GM23248 (cell line): ENCODE data around the gene ZBED2. TPM values are rescaled to one million over a fixed set of nuclear protein-coding genes. Genes with fewer than 3 reads are reported as not detected.

Experiments used
- DNase-seq: peaks from one replicate; pipeline ENCODE4 v3.0.0-alpha.2; 2015
- H2AFZ ChIP-seq: fragments of 200-600 bp; sonication (generic); 2 replicates; pipeline ENCODE4 v1.6.1; 2016; ENCODE audit warnings: antibody characterized with exemption
- H3F3A ChIP-seq: fragments of 200-600 bp; sonication (generic); 2 replicates; pipeline ENCODE4 v1.6.1; 2016; ENCODE audit warnings: mild to moderate bottlenecking, antibody characterized with exemption, mixed run types; ENCODE audit not compliant: insufficient read depth
- H3K27ac ChIP-seq: fragments of 200-600 bp; sonication (generic); 2 replicates; pipeline ENCODE4 v1.5.1; 2016; ENCODE audit warnings: mild to moderate bottlenecking
- H3K27me3 ChIP-seq: fragments of 200-600 bp; sonication (generic); replicated peaks from 2 replicates; pipeline ENCODE4 v1.6.1; 2016; ENCODE audit warnings: mild to moderate bottlenecking; ENCODE audit not compliant: insufficient read depth
- H3K36me3 ChIP-seq: fragments of 200-600 bp; sonication (generic); 2 replicates; pipeline ENCODE4 v1.6.1; 2016; ENCODE audit warnings: low read depth, mild to moderate bottlenecking
- H3K4me1 ChIP-seq: fragments of 200-600 bp; sonication (generic); 2 replicates; pipeline ENCODE4 v1.6.1; 2016; ENCODE audit warnings: mild to moderate bottlenecking; ENCODE audit not compliant: insufficient read depth
- H3K4me2 ChIP-seq: fragments of 200-600 bp; sonication (generic); one replicate; pipeline ENCODE4 v1.6.1; 2016; ENCODE audit warnings: mild to moderate bottlenecking; ENCODE audit not compliant: unreplicated experiment
- H3K4me3 ChIP-seq: fragments of 200-600 bp; sonication (generic); 2 replicates; pipeline ENCODE4 v1.5.1; 2016; ENCODE audit warnings: mild to moderate bottlenecking
- H3K79me2 ChIP-seq: fragments of 200-600 bp; sonication (generic); 2 replicates; pipeline ENCODE4 v1.6.1; 2016; ENCODE audit warnings: mild to moderate bottlenecking; ENCODE audit not compliant: insufficient read depth
- H3K9ac ChIP-seq: fragments of 200-600 bp; sonication (generic); 2 replicates; pipeline ENCODE4 v1.6.1; 2016; ENCODE audit warnings: mild to moderate bottlenecking
- H3K9me2 ChIP-seq: fragments of 200-600 bp; sonication (generic); 2 replicates; pipeline ENCODE4 v1.6.1; 2016; ENCODE audit warnings: mixed run types, mild to moderate bottlenecking, moderate library complexity; ENCODE audit not compliant: insufficient read depth
- H3K9me3 ChIP-seq: fragments of 200-600 bp; sonication (generic); one replicate; pipeline ENCODE4 v1.6.1; 2017; ENCODE audit warnings: low read depth
- H4K20me1 ChIP-seq: fragments of 200-600 bp; sonication (generic); 2 replicates; pipeline ENCODE4 v1.6.0; 2016; ENCODE audit not compliant: insufficient read depth
- EZH2 ChIP-seq: fragments of 200-600 bp; sonication (generic); IDR thresholded peaks from 2 replicates; pipeline ENCODE4 v1.6.1; 2018; ENCODE audit warnings: antibody characterized with exemption, mild to moderate bottlenecking; ENCODE audit not compliant: insufficient read depth, poor library complexity, severe bottlenecking
- EZH2phosphoT487 ChIP-seq: fragments of 200-600 bp; sonication (generic); IDR thresholded peaks from 2 replicates; pipeline ENCODE4 v1.6.1; 2018; ENCODE audit warnings: antibody characterized with exemption, moderate library complexity, mild to moderate bottlenecking, low read depth; ENCODE audit not compliant: insufficient read depth
- WGBS, 2 experiments: methylation state at CpG; one replicate each; pipeline ENCODE4 v1.1.6; 2015 to 2017; ENCODE audit warnings: low lambda C conversion rate in 2 of 2, low coverage in 1 of 2; ENCODE audit errors: missing lambda C conversion rate in 2 of 2; 5-methylcytosine and 5-hydroxymethylcytosine counted together
- in situ Hi-C: fragments of 300-500 bp; cut with MboI; formaldehyde crosslinking; loops from 2 replicates; pipeline ENCODE4 v1.15.0; 2020
- polyA plus RNA-seq: library from polyadenylated mRNA; unstranded; fragments of >200 nt; fragmentation: Nextera tagmentation; extraction: Ambion mirVana; gene quantifications from 2 replicates; pipeline ENCODE4 v1.2.1, GENCODE V29; 2016
- total RNA-seq: library from RNA; depleted of rRNA; stranded (reverse); fragments of >200 nt; shearing (Covaris generic); gene quantifications from 2 replicates; pipeline ENCODE4 v1.2.3, GENCODE V29; 2014

The ZBED2 gene
- total and polyA plus RNA-seq, 2 experiments from 2014 or later = not detected

- no peaks in the 10 kb centered on the region for H3K27me3 ChIP-seq
- no peaks in the 10 kb centered on the region for H3K9me3 ChIP-seq
- H3K27ac ChIP-seq = no peak overlapping the region
- WGBS, 2 experiments = 55 to 56% methylated on average over 3 of the region's 3 CpGs
- H3K9me2 ChIP-seq = no peaks in the 10 kb centered on the region
- no peak for DNase-seq
- H3K36me3 ChIP-seq = no peaks in the 10 kb centered on the region
- no peak overlapping the region for H3K9ac ChIP-seq
- H3F3A ChIP-seq = no peaks in the 10 kb centered on the region
- TF ChIP-seq EZH2phosphoT487 (no peak), EZH2 (no peak)
- H3K4me3 ChIP-seq = no peak overlapping the region
- H2AFZ ChIP-seq = no peak overlapping the region
- no peaks in the 10 kb centered on the region for H4K20me1 ChIP-seq
- in situ Hi-C loops = no loop called here
- H3K4me2 ChIP-seq = no peak overlapping the region
- H3K79me2 ChIP-seq = no peaks in the 10 kb centered on the region
- peaks cover 8% of the 10 kb centered on the region; the same call in 1 of the 2 replicates for H3K4me1 ChIP-seq
Measured at GRCh38 chr3:111607240-111607920, 12.2 kb upstream of the ZBED2 start.

GRCh38 chr3:111605493-111605892, 10.3 kb upstream of the ZBED2 start:
- no peak overlapping the region for H3K4me3 ChIP-seq
- H4K20me1 ChIP-seq = no peaks in the 10 kb centered on the region
- TF ChIP-seq EZH2 (no peak), EZH2phosphoT487 (no peak)
- in situ Hi-C loops = no loop called here
- H2AFZ ChIP-seq = no peak overlapping the region
- WGBS, 2 experiments = 22 to 32% methylated on average over 2 of the region's 2 CpGs
- H3K27ac ChIP-seq = no peak overlapping the region
- H3K9me2 ChIP-seq = no peaks in the 10 kb centered on the region
- no peak overlapping the region for H3K9ac ChIP-seq
- H3K36me3 ChIP-seq = no peaks in the 10 kb centered on the region
- no peaks in the 10 kb centered on the region for H3K27me3 ChIP-seq
- peaks cover 8% of the 10 kb centered on the region; the same call in 1 of the 2 replicates for H3K4me1 ChIP-seq
- no peaks in the 10 kb centered on the region for H3K79me2 ChIP-seq
- H3F3A ChIP-seq = no peaks in the 10 kb centered on the region
- DNase-seq = no peak
- no peaks in the 10 kb centered on the region for H3K9me3 ChIP-seq
- H3K4me2 ChIP-seq = no peak overlapping the region

- TF ChIP-seq EZH2phosphoT487 = no peak
- H4K20me1 ChIP-seq = no peaks in the 10 kb centered on the region
- H3K4me2 ChIP-seq = no peak overlapping the region
- DNase-seq = peak; percentile 24
- no peak overlapping the region for H3K4me3 ChIP-seq
- H3K9me2 ChIP-seq = no peaks in the 10 kb centered on the region
- H3K36me3 ChIP-seq = no peaks in the 10 kb centered on the region
- no peak overlapping the region for H3K9ac ChIP-seq
- peaks cover 8% of the 10 kb centered on the region; the same call in 1 of the 2 replicates for H3K4me1 ChIP-seq
- in situ Hi-C loops = no loop called here
- no peak overlapping the region for H3K27ac ChIP-seq
- H3F3A ChIP-seq = no peaks in the 10 kb centered on the region
- no peak overlapping the region for H2AFZ ChIP-seq
- H3K9me3 ChIP-seq = no peaks in the 10 kb centered on the region
- no peaks in the 10 kb centered on the region for H3K27me3 ChIP-seq
- H3K79me2 ChIP-seq = no peaks in the 10 kb centered on the region
Measured at GRCh38 chr3:111605018-111605417, 9.9 kb upstream of the ZBED2 start.

- no peak overlapping the region for H3K9ac ChIP-seq
- WGBS, 2 experiments = 40 to 43% methylated on average over 2 of the region's 2 CpGs
Measured at GRCh38 chr3:111604119-111604518, 9.0 kb upstream of the ZBED2 start.

More at GRCh38 chr3:111604119-111604518, 9.0 kb upstream of the ZBED2 start:
- no peaks in the 10 kb centered on the region for H3K79me2 ChIP-seq
- H3F3A ChIP-seq = no peaks in the 10 kb centered on the region
- H3K4me3 ChIP-seq = no peak overlapping the region
- DNase-seq = no peak
- TF ChIP-seq EZH2 = no peak
- no peak for TF ChIP-seq EZH2phosphoT487
- H3K27ac ChIP-seq = no peak overlapping the region
- peaks cover 8% of the 10 kb centered on the region; the same call in 1 of the 2 replicates for H3K4me1 ChIP-seq
- H4K20me1 ChIP-seq = no peaks in the 10 kb centered on the region
- H2AFZ ChIP-seq = no peak overlapping the region
- H3K9me2 ChIP-seq = no peaks in the 10 kb centered on the region
- H3K27me3 ChIP-seq = no peaks in the 10 kb centered on the region
- no peaks in the 10 kb centered on the region for H3K36me3 ChIP-seq
- no peaks in the 10 kb centered on the region for H3K9me3 ChIP-seq
- in situ Hi-C loops = no loop called here
- H3K4me2 ChIP-seq = no peak overlapping the region
